IMR-90 (cell line): ENCODE data around the gene LRCH4.

Experiments
- CHD1 ChIP-seq: IDR thresholded peaks from 2 replicates; pipeline ENCODE4 v1.6.1; 2012; ENCODE audit warnings: low read depth, low read length, improper control_type of control experiment
- CTCF ChIP-seq: conservative IDR thresholded peaks from 2 replicates; pipeline ENCODE4 v1.5.1; 2012; ENCODE audit warnings: mild to moderate bottlenecking, low read depth, low read length, improper control_type of control experiment
- MAFK ChIP-seq: IDR thresholded peaks from 2 replicates; pipeline ENCODE4 v1.6.1; 2012; ENCODE audit warnings: low read depth, low read length, improper control_type of control experiment
- MAZ ChIP-seq: IDR thresholded peaks from 2 replicates; pipeline ENCODE4 v1.6.1; 2012; ENCODE audit warnings: low read depth, mild to moderate bottlenecking, low read length, improper control_type of control experiment, moderate library complexity, borderline replicate concordance
- POLR2A ChIP-seq: IDR thresholded peaks from 2 replicates; pipeline ENCODE4 v1.6.1; 2012; ENCODE audit warnings: mild to moderate bottlenecking, low read depth, low read length
- RAD21 ChIP-seq: IDR thresholded peaks from 2 replicates; pipeline ENCODE4 v1.6.1; 2012; ENCODE audit warnings: low read length, improper control_type of control experiment
- RCOR1 ChIP-seq: IDR thresholded peaks from 2 replicates; pipeline ENCODE4 v1.6.1; 2012; ENCODE audit warnings: mild to moderate bottlenecking, low read length, improper control_type of control experiment; ENCODE audit not compliant: insufficient replicate concordance
- SMC3 ChIP-seq: fragments of 150-350 bp; IDR thresholded peaks from 2 replicates; pipeline ENCODE4 v1.6.1; 2016; ENCODE audit warnings: low read depth, mild to moderate bottlenecking, antibody characterized with exemption, low read length, moderate library complexity
- USF2 ChIP-seq: fragments of 150-350 bp; IDR thresholded peaks from 2 replicates; pipeline ENCODE4 v1.6.1; 2017; ENCODE audit warnings: mild to moderate bottlenecking, antibody characterized with exemption, low read length, low read depth

- no peak for TF ChIP-seq MAZ
- no peak for TF ChIP-seq POLR2A
- no peak for TF ChIP-seq CTCF
- no peak for TF ChIP-seq USF2
- no peak for TF ChIP-seq MAFK
- no peak for TF ChIP-seq RCOR1
- TF ChIP-seq RAD21 = no peak
- no peak for TF ChIP-seq SMC3
- no peak for TF ChIP-seq CHD1
Observed at GRCh38 chr7:100563100-100563564, 22.8 kb downstream of the LRCH4 start.
